Vagina (tissue), 2 donors: ENCODE data around the gene TMEM203. TPM values are rescaled to one million over a fixed set of nuclear protein-coding genes. Genes with fewer than 3 reads are reported as not detected.

ENCODE experiments used
- DNase-seq, 2 donors: peaks; one replicate each; pipeline ENCODE4 v3.0.0-alpha.2; 2017; ENCODE audit errors: extremely low spot score in 2 of 2
- H3K27ac ChIP-seq: fragments of 200-600 bp; sonication (generic); one replicate; pipeline ENCODE4 v1.5.1; 2019
- H3K27me3 ChIP-seq: fragments of 200-600 bp; sonication (generic); one replicate; pipeline ENCODE4 v1.5.1; 2019
- H3K36me3 ChIP-seq, 2 donors: fragments of 200-600 bp; sonication (generic); one replicate each; pipeline ENCODE4 v1.5.1; 2017 to 2019
- H3K4me1 ChIP-seq: fragments of 200-600 bp; sonication (generic); one replicate; pipeline ENCODE4 v1.5.1; 2019
- H3K4me3 ChIP-seq, 2 donors: fragments of 200-600 bp; sonication (generic); 1 replicate in 1 of 2; 2 replicates in 1 of 2; pipeline ENCODE4 v1.5.1; 2016 to 2019
- H3K9me3 ChIP-seq: fragments of 200-600 bp; sonication (generic); one replicate; pipeline ENCODE4 v1.5.1; 2019
- POLR2A ChIP-seq, 2 donors: fragments of 450-650 bp; IDR thresholded peaks; one replicate each; pipeline ENCODE4 v1.6.1; 2017; ENCODE audit warnings: antibody characterized with exemption in 2 of 2, mild to moderate bottlenecking in 2 of 2, moderate library complexity in 2 of 2
- POLR2AphosphoS5 ChIP-seq, 2 donors: sonication (generic); formaldehyde crosslinking; IDR thresholded peaks; one replicate each; pipeline ENCODE4 v1.9.0; 2017; ENCODE audit warnings: antibody characterized with exemption in 2 of 2, mild to moderate bottlenecking in 2 of 2, low read depth in 1 of 2; ENCODE audit not compliant: insufficient read depth in 1 of 2
- intact Hi-C: fragments of 100-400 bp; cut with DNase I; formaldehyde crosslinking; loops from one replicate; pipeline ENCODE4 v1.15.1; 2023
- total RNA-seq: library from RNA; depleted of rRNA; stranded (reverse); fragments of >200 nt; gene quantifications from one replicate; pipeline ENCODE4 v1.2.3, GENCODE V29; 2016
- TF ChIP-seq, protein P1 (sequence below), 3 experiments: fragments of 450-650 bp in 2 of 3; fragments of 200-600 bp in 1 of 3; sonication (generic) in 1 of 3; IDR thresholded peaks; one replicate each; pipeline ENCODE4 v1.5.1; 2017 to 2019; ENCODE audit warnings: antibody characterized with exemption in 3 of 3, mild to moderate bottlenecking in 2 of 3, moderate library complexity in 2 of 3

TMEM203 gene
- total RNA-seq, 1 donor from 2014 or later, result 24.6 TPM

DNA sequence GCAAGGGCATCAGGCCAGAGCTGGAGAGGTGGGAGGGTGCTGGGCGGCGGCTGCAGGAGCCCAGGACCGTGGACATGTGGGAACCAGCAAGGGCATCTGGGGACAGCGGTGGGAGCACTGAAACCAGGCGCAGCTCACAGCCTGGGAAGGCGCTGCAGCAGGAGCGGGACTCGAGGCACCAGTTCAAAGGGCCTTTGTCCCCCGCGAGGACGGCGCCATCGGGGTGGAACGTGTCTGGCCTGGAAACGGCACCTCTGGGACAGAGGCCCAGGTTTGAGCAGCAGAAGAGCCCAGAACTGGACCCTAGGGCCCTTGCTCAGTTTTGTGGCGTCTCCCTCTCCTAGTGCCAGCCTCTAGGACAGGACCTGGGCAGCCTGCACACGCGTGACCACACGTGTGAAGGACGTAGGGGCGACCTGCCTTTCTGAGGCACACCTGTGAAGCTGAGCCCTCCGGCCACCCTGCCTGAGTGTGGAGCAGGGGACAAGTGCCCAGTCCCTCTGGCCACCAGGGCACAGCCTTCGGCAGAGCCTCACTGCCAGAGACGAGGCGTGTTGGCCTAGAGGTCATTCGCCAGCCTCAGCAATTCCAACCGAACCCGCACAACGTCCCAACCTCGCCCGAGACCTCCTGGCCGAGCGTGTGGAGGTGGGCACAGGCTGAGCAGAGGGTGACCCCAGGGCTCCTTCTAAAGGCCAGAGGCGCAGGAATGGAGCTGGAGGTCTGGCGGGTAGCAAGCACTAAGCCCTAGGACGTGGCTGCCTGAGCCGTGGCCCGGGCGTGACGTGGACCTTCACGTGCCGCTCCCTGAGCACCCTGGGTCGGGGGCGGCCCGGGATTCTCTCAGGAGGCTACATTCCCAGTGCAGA lies 31.4 kb downstream of the TMEM203 start:
- no peak overlapping the region for H3K27ac ChIP-seq
- H3K4me1 ChIP-seq, result peaks cover 18% of the 10 kb centered on the region
- no peaks in the 10 kb centered on the region for H3K9me3 ChIP-seq
- peaks cover 0 to 9% of the 10 kb centered on the region in 2 donors for H3K36me3 ChIP-seq
- H3K27me3 ChIP-seq, result peaks cover 5% of the 10 kb centered on the region
- no peak overlapping the region for H3K4me3 ChIP-seq
- no peak for TF ChIP-seq POLR2A (IDR thresholded peaks at IDR 0.05)
- TF ChIP-seq POLR2AphosphoS5 (IDR thresholded peaks at IDR 0.05; ENCODE audit: insufficient read depth in 1 of 2, low read depth in 1 of 2), result no peak
- TF ChIP-seq, protein P1, sequence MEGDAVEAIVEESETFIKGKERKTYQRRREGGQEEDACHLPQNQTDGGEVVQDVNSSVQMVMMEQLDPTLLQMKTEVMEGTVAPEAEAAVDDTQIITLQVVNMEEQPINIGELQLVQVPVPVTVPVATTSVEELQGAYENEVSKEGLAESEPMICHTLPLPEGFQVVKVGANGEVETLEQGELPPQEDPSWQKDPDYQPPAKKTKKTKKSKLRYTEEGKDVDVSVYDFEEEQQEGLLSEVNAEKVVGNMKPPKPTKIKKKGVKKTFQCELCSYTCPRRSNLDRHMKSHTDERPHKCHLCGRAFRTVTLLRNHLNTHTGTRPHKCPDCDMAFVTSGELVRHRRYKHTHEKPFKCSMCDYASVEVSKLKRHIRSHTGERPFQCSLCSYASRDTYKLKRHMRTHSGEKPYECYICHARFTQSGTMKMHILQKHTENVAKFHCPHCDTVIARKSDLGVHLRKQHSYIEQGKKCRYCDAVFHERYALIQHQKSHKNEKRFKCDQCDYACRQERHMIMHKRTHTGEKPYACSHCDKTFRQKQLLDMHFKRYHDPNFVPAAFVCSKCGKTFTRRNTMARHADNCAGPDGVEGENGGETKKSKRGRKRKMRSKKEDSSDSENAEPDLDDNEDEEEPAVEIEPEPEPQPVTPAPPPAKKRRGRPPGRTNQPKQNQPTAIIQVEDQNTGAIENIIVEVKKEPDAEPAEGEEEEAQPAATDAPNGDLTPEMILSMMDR (IDR thresholded peaks at IDR 0.05), result no peak
- no peak for DNase-seq
- intact Hi-C loops, result no loop called here

DNA sequence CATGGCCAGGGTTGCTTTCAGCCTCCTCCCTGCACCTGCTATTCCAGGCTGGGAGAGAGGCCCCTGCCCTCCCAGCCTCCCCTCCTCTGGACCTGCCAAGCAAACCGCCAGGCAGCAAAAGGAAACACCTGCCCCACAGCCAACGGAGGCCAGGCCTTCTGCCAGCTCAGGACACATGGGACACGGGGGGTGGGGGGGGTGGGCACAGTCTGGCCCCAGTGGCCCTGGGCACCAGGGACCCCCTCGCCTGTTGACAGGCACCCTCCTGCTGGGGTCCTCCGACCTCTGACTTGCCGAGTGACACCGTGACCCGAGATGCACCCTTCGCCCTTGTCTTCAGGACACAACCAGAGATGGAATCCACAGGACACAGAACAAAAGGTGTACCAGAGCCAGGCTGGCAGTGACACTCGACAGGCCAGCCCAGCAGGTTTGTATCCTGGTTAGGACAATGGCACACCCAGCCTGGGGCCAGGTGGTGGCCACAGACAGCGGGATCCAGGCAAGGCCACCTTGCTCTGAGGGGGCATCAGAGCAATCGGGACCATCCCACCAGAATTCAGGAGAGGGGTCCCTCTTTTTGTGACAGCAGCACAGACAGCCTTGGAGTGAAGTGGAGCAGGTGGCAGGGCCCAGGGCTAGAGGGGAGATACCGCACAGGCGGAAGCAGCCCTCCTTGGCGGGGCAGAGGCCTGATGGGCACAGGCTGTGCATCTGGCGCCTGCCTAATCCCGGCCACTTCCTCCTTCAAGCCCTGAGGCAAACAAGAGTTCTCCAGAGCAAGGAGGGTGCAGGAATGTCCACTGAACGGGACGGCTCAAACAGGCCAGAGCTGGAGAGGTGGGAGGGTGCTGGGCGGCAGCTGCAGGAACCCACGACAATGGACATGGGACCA lies 32.3 kb downstream of the TMEM203 start:
- peaks cover 8% of the 10 kb centered on the region for H3K27me3 ChIP-seq

GRCh38 chr9:137171149-137171900 lies 34.1 kb downstream of the TMEM203 start:
- H3K27ac ChIP-seq, result no peak overlapping the region
- intact Hi-C loops, result no loop called here
- no peaks in the 10 kb centered on the region for H3K36me3 ChIP-seq
- H3K4me3 ChIP-seq, result no peak overlapping the region
- H3K27me3 ChIP-seq, result peaks cover 25% of the 10 kb centered on the region
- no peak for TF ChIP-seq POLR2A (IDR thresholded peaks at IDR 0.05)
- peaks cover 39% of the 10 kb centered on the region for H3K4me1 ChIP-seq
- no peak for DNase-seq
- no peaks in the 10 kb centered on the region for H3K9me3 ChIP-seq

More for the DNA sequence above, 32.3 kb downstream of the TMEM203 start:
- Histone ChIP-seq H3K4me1 (peaks cover 27% of the 10 kb centered on the region), H3K36me3 (peaks cover 0 to 4% of the 10 kb centered on the region in 2 donors), H3K9me3 (no peaks in the 10 kb centered on the region), H3K4me3 (no peak overlapping the region), H3K27ac (no peak overlapping the region)
- TF ChIP-seq, protein P1 (IDR thresholded peaks at IDR 0.05), result no peak
- TF ChIP-seq POLR2A (IDR thresholded peaks at IDR 0.05) (no peak), POLR2AphosphoS5 (IDR thresholded peaks at IDR 0.05; ENCODE audit: insufficient read depth in 1 of 2, low read depth in 1 of 2) (no peak)
- DNase-seq, result no peak
- intact Hi-C loops, result no loop called here

GRCh38 chr9:137170486-137171148 lies 34.8 kb downstream of the TMEM203 start:
- intact Hi-C loops, result no loop called here
- TF ChIP-seq POLR2AphosphoS5 (IDR thresholded peaks at IDR 0.05; ENCODE audit: insufficient read depth in 1 of 2, low read depth in 1 of 2), result no peak
- no peak for TF ChIP-seq POLR2A (IDR thresholded peaks at IDR 0.05)
- TF ChIP-seq, protein P1 (IDR thresholded peaks at IDR 0.05), result no peak
- Histone ChIP-seq H3K27ac (no peak overlapping the region), H3K27me3 (peaks cover 28% of the 10 kb centered on the region), H3K4me1 (peaks cover 39% of the 10 kb centered on the region), H3K9me3 (no peaks in the 10 kb centered on the region), H3K4me3 (no peak overlapping the region), H3K36me3 (no peaks in the 10 kb centered on the region)
- DNase-seq, result no peak
